ENCODE results near the gene CPEB1.

Gene CPEB1

DNA sequence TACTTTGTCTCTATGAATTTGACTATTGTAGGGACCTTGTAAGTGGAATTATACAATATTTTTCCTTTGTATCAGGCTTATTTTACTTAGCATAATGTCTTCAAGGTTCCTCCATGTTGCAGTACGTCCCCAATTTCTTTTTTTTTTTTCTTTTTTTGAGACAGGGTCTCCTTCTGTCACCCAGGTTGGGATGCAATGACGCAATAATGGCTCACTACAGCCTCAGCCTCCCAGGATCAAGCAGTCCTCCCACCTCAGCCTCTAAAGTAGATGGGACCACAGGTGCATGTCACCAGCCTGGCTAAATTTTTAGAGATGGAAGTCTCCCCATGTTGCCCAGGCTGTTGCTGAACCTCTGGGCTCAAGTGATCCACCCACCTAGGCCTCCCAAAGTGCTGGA lies 66.5 kb downstream of the CPEB1 start:
- DNase-seq, result no peak

DNA sequence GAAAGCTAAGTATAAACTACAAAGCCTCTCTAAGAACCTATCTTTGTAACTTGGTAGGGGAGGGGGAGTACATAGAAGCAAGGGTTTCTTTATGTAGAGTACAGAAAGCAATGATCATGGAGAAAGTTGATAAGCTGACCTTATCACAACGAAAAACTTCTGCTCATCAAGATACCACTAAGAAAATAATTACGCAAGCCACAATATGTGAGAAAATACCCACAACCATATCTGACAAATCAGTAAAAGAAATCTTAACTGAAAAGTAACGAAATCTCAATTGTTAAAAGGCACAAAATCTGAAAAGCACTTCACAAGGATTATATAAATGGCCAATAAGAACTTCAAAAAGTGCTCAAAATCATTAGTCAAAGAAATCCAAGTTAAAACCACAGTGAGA lies 71.8 kb downstream of the CPEB1 start:
- DNase-seq, result no peak

DNA sequence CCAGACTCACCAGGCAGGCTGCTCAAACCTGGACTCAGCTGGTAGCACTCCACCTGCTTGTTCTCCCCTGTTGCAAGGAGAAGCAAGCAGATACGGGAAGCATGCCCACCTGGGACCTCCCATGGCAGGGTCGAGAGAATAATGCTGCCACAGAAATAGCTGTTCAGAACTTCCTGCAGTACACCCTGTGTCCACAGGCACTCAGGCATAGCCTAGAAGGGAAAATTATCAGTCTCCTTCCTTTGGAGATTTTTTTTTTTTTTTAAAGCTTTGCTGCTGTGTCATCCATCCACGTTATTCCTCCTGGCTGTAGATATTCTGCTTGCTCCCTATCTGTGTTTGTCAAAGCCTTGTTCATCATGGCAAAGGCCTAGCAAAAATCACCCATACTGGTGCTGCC lies 74.2 kb downstream of the CPEB1 start:
- no peak for DNase-seq

DNA sequence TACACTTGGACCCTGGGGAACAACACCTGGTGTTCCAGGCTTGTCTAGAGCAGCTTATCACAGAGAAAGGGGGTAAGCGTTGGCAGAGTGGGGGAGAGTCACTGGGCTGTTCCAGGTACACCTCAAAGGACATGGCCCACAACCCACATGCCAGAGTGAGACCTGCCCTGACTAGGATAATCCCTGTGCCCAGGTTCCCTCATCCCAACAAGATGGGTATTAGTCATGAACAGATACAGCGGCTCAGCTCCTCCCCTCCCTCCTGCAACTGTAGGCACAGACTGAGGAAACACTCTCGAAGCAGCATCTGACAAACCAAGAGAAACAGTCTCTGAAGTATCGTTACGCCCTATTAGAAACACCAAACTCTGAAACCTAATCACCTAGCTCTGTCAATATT lies 74.9 kb downstream of the CPEB1 start:
- DNase-seq, result no peak

DNA sequence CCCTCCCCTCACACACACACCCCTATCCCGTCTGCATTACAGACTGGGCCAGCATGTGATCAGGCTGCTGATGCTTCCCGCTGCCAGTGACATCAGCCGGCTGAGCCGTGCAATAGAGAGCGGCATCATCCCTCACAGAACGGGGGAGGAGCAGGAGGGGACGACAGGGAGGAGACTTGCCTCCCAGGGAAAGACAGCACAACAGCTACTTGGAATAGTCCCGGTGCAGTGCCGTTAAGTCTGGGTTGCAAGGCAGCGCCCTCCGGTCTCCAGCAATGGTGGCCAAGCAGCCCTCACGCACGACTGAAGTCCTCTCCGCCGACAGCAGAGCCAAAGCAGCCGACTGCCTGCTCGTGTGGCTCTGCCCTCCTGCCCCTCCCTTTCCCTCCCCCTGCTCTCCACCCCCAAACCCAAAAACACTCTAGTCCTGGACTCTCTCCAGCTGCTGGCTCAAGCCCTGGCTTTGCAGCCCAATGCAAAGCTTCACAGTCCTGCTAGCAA lies 75.4 kb downstream of the CPEB1 start:
- peak; percentile 8 for DNase-seq

DNA sequence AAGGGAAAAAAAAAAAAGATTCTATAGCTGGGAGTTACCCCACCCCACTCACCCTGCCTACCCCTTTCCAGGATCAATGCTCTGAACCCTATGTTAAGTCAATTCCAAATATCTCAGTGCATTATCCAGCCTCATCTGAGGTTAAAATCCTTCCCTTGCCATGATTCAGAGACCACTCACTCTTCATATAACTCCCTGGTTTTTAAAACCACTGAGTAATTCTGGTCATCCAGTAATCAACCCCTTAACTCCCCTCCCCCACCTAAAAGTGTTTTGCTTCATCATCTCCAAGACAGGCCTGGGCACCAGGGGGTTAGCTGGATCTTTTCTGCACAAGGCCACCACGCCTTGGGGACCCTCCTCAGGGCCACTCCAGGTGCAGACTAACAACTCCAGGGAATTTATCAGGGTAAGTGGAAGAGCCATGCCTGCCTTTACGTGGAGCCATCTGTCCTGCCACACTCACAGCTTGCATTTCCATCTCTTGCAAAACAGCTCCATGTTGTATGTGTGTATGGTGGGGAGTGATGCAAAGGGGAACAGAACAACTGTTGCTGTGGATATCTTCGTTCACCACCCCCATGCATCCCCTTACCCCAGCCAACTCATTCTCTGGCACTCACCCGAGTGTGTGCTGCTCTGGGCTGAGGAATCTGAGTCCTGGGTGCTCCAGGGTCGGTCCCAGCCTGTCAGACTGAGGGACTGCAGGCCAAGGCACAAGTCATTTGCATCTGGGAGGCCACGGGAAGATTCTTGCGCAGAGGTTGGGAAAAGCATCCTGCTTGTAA lies 76.2 kb downstream of the CPEB1 start:
- DNase-seq, result no peak

DNA sequence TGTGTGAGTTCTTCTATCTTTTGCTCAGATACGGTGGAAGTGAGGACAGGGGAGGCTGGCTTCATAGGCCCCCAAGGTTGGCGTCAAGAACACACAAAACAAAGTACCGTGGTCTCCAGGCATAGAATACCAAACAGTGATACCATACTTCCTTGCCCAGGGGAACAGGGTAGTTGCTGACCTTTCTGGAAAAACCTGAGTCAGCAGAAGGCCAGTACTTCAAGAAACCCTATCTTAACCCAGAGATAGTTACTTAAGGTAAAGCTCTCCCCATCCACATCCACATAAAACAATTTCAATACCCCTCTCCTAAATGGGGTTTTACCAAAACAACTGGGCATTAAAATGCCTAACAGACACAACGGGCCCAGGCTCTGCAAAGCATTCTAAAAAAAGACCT lies 77.3 kb downstream of the CPEB1 start:
- no peak for DNase-seq

DNA sequence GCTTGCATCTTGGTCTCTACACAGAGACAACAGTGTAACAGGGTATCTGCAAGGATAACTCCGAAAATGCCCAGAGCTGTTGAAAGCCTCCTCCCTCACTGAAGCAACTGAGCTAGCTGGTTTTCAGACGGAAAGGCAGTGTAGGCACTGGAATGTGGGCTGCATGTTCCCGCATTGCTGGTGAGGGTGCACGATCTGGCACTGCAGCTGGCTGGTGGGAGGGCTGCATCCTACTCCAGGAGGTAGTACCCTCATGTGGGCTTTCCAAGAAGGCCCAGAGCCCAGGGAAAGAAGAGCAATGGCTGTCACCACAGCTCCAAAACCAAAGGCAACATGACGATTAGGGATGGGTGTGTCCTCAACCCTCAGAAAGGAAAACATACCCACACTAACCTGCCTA lies 78.2 kb downstream of the CPEB1 start:
- no peak for DNase-seq

DNA sequence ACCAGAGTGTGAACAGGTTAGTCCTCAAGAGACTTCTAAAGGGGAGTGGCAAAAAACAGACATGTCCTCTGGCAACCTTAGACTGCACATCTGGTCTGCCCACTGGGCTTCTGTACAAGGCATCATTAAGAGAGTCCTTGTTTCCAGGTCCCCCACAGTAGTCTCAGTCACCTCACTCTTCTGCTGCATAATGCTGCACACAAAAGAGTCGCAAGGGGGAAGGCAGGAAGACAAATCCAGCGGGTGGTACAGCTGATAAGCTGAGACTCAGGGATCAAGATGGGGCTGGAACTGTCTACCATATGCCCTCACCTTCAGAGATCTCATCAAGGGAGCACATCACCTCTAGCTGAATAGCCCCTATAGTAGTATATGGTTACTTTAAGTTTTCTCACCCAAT lies 79.5 kb downstream of the CPEB1 start:
- no peak for DNase-seq

DNA sequence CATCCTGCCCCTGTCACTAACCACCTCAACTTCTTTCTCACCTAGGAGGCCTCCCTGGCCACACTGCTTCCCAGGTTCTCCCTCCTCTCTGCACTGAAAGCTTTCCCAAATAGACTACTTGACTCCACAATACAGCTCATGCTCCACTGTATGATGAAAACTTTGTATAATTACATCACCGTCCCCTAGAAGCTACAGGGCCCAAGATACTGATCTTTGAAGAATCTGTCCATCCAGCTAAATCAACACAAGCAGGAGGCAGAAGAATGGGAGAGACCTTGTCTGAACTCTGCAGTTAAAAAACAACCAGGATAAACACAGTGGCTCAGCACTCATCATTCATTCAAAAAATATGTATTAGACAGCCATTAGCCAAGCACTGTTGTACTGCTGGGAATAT lies 80.5 kb downstream of the CPEB1 start:
- DNase-seq, result no peak

DNA sequence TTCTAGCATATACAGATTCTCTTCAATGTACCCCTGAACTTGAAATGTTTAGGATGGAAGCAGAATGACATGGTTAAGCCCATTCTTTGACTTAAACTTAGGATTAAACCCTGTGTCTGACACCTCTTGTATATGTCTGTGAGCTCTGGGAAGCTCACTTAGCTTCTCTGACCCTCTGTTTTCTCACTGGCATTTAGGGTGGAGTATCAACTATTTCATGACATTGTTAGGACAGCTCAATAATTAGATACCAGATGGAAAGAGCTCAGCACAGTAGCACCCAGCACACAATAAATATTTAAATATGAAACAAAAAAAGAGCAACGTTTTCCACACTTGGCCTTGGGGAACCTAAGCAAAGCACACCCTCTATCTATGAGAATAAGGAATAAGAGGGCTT lies 88.7 kb downstream of the CPEB1 start:
- DNase-seq, result no peak

DNA sequence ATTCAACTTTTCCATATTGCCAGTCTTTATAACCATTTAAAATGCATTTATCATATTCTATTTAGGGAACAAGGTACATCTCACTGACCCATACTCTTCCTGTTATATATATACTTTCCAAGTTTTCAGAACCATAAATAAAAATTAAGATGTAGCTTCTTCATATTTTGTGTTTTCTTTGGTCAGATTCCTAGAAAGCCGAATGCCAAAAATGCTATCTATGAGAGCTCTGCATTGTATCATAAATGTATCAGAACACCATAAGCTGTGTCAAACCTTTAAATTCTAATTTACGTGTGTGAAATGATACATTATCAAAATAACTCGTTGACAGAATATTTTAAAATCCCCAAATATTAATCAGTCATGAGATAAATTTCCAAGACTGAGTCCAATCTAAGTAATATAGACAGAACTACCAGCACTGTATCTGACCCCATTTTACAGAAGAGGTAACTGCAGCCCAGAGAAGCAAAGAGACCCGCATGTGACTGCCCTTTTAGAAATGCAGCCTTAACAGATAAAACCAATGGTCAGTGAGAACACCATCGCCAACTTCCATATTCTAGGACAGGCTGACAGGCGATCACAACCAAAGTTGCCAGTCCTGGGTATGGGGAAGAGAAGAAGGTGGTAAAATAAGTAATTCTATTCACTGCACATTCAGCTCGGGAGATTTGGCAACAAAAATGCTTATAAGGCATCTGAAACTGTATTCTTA lies 90.7 kb downstream of the CPEB1 start:
- no peak for DNase-seq

DNA sequence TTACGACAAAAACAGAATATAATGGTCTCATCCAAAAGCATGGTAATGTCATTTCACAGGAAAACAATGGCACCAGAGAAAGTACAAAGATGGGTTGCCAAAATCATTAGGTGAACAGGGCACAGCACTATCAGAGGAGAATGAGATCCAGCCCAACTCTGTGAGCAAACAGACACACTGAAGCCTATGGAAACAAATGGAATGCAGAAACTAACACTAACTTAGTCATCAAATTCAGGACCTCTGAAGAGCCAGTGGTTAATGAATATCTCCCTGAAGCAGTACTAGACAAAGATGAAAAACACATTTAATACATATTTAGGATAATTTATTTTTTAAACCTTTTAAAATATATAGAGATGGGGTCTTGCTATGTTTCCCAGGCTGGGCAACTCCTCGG lies 92.3 kb downstream of the CPEB1 start:
- DNase-seq, result no peak

DNA sequence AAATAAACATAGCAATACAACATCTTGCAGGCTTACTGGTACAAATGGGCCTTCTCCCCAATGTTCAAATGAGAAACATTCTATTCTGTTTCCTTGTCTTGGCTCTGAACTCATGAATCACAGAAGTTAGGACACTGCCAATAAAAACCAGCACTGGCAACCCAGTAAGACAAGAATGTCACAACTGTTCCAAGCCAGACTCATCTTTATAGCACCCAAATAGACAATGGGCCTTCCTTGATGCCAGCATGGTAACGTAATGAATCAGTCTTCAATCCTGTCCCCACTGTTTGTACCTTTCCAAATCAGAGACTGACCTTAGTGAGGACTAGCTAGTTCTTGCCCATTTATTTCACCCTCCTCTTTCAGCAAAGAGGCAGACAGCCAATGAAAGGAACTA lies 92.8 kb downstream of the CPEB1 start:
- no peak for DNase-seq

DNA sequence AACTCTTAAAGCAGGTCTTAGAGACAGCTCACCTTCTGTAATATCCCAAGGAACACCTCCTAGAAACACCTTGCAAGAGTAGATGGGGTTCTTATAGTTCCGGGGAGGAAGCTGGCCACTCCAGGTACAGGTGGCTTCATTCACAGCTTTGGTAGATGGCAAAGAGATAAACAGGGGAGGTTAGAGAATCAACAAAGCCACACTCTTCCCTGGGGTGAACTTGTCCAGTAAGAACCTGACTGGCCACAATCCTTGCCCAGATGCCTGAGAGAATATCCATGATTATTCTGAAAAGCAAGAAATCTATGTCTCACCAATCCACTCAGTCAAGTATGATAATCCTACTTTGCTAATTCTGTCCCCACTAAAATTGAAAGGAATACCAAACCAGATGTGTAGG lies 93.3 kb downstream of the CPEB1 start:
- DNase-seq, result no peak

DNA sequence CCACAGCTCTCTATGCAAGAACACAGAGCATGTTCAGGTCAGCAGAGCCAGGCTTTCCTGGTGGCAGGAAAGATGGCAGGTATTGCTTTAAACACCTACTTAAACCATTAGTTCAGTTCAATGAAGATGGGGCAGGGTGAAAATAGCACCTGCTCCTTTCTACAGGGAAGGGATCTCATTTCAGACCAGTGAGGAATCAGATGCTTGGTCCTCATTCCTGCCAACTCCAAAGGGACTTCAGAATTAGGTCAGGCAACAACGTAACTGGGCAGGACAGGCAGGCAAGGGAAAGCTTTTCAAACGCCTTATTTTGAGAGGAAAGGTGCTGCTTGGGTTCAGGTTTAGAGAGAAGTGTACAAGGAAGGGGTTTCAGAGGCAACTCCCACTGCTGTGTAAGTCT lies 94.3 kb downstream of the CPEB1 start:
- DNase-seq, result no peak

DNA sequence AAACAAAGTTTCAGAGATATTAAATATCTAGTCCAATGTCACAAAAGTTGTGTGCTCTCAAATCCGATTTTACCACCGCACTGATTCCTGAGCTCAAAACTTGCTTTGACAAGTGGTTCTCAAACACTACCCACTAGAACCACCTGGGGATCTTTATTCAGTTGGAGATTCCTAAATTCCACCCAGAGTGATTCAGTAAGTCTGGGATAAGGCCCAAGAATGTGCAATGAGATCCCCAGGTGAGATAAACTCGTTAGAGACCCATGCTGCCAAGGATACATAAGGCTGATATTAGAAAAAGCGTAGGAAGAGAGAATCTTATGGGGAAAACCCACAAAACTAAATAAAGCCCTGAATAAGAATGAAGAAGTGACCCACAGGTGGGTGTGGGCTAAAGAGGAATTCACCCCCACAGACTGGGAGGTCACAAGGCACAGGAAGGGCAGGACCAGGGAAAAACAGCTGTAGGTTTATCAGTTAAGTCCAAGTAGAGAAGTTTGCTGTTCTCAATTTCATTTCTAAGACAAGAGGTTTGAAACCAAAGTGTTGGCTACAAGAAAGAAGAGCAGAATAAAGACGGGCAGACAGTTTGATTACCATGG lies 95.4 kb downstream of the CPEB1 start:
- no peak for DNase-seq

DNA sequence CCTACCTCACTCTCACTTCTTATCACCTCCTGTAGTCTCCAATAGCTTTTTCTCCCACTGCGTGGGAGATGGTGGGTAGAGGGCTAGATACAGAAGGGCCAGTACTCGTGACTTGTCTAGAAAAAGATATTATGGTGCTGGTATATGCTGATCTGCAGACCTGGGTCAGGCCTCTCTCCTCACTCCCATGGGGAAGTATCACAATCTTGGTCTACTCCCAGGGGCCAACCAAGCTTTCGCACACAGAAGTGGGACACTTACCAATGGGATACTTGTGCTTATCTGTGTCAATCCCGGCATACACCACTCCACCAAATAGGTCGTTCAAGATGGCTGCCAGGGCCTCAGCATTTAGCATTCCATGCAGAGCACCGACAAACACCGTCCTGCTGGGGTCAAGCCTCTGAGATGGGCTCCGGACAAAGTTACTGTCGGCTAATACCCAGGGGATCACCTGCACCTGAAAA lies 97.9 kb downstream of the CPEB1 start:
- no peak for DNase-seq

DNA sequence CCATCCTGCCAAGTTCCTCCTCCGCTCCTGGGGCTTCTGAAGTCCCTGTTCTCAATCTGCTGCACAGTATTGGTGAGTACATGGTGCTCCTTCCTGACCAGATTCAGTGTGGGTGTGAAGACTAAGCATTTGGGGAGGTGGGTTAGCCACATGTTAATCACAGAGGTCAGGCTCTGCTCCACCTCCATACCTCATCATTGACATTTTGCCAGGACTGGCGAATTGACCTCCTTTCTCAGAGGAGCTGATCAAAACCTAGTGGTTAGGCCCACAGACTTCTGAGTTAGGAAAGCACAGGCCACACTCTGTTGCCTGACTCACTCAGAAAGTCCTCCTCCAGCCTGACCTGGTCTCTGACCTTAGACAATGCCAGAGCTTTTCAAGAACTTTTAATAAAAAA lies 98.5 kb downstream of the CPEB1 start:
- peak; percentile 40 for DNase-seq

DNA sequence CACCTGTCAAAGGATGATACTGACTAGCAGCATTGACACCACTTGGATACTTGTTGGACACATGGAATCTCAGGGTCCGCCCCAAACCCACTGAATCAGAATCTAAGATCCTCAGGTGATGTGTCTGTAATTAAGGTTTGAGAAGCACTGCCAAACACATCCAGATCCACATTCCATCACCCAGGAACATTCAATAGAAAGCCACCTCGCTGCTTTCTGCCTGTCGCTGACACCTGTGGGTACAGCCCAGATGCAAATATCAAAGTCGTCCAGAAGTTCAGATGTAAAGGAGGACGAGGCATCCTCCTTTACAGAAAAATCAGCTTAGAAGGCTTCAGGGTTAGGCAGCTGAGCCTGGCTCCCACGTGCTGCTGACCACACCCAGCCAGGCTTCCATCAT lies 101.7 kb downstream of the CPEB1 start:
- DNase-seq, result no peak

DNA sequence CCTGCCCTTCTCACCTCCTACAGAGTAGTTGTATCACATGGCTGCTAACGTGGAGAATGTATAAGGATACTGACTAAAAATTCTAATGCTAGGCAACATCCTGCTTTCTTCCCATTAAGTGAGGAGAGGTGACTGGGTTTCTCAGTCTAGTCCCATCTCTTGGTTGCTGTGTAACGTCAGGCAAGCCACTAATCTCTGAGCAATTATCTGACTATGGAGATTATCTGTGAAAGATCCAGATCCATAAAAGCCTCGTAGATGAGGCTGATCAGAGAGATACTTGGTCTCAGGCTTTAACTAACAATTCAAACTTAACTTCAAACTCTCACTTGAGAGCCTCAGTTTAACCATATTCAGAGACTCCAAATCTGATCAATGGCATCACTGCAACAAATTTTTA lies 102.2 kb downstream of the CPEB1 start:
- no peak for DNase-seq

DNA sequence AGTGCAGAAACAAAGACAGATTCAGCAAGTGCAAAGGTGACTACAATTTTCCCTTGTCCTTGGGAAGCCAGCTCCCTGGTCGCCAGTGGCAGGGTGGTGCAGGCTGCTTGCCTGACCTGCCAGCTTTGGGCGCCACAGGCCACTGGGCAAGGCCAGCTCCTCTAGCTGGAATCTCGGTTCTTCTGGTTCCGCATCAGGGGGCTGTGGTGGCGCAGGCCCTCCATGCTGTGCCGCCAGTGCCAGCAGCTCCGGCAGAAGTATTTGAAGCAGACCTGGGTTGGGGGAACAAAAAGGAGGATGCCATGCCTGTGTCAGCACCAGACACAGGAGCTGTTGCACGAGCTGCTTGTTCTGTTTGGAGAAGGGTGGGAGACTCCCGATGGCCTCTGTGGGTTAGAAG lies 102.7 kb downstream of the CPEB1 start:
- DNase-seq, result no peak

DNA sequence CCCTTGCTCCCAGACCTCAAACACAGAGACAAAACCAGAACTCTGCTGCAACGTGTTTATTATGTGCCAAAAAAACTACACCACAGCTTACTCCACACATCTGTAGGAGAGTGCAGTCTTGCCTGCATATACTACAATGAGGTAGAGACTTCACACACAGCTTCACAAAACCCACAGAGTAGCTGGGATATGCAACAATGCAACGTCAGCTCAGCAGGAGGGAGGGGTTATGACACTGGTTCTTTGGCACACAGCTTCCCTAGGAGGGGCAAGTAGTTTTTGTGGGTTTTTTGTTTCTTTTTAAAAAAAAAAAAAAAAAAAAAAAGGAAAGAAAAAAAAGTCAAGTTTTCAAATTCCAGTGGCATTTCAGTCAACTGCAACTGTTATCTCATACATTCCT lies 104.0 kb downstream of the CPEB1 start:
- no peak for DNase-seq

DNA sequence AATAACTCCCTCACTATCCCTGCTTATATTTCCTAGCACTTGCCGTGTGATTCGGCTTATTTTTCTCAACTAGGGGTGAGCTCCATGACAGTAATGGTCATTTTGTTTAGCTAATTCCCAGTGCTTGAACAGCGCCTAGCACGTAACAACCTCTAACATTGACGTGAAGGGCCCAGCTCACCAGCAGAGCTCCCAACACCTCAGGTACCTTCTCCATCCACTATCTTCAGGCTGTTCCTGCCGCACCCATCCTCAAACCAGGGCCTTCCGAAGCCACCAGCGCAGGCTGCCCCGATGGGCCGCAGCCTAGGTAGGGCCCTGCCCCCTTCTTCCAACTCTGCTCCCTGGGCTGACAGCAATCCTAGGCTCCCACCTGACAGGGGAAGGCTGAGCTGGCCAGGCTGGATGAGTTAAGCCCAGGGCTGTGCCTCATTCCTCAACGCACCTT lies 106.2 kb downstream of the CPEB1 start:
- no peak for DNase-seq

Measured in activated CD4-positive, alpha-beta T cell treated with anti-CD3 and anti-CD28 coated beads for 48 hours (primary cell).